Naive B cell (primary cell): Measurements from ENCODE around the gene HIBADH. TPM values are rescaled to one million over a fixed set of nuclear protein-coding genes. Genes with fewer than 3 reads are reported as not detected.

ENCODE experiments used
- ATAC-seq, 2 donors: fragments of 150-1000 bp; cut with Tn5 transposase; 2 replicates each; pipeline ENCODE4 v1.10.0; 2021; ENCODE audit warnings: low read depth in 2 of 2, mild to moderate bottlenecking in 2 of 2, moderate library complexity in 2 of 2
- DNase-seq: peaks from one replicate; pipeline ENCODE4 v3.0.0; 2022
- H3K27ac Mint-ChIP-seq, 6 donors: one replicate each; pipeline ENCODE4 v1.8.0; 2020 to 2022; ENCODE audit warnings: mild to moderate bottlenecking in 6 of 6, mixed read lengths in 6 of 6, moderate library complexity in 5 of 6, inconsistent platforms in 2 of 6
- H3K27me3 Mint-ChIP-seq, 3 donors: one replicate each; pipeline ENCODE4 v1.8.0; 2021 to 2022; ENCODE audit warnings: mixed read lengths in 3 of 3, mild to moderate bottlenecking in 1 of 3
- H3K36me3 Mint-ChIP-seq, 2 donors: one replicate each; pipeline ENCODE4 v1.8.0; 2020 to 2022; ENCODE audit warnings: mixed read lengths in 2 of 2, inconsistent platforms in 1 of 2, mild to moderate bottlenecking in 1 of 2
- H3K4me1 Mint-ChIP-seq, 3 donors: one replicate each; pipeline ENCODE4 v1.8.0; 2020 to 2022; ENCODE audit warnings: mixed read lengths in 3 of 3, inconsistent platforms in 1 of 3, mild to moderate bottlenecking in 1 of 3, moderate library complexity in 1 of 3
- H3K4me3 Mint-ChIP-seq, 8 donors: one replicate each; pipeline ENCODE4 v1.8.0; 2020 to 2022; ENCODE audit warnings: mild to moderate bottlenecking in 8 of 8, mixed read lengths in 8 of 8, moderate library complexity in 8 of 8, inconsistent platforms in 2 of 8
- H3K9me3 Mint-ChIP-seq, 7 donors: one replicate each; pipeline ENCODE4 v1.8.0; 2020 to 2022; ENCODE audit warnings: mixed read lengths in 7 of 7, mild to moderate bottlenecking in 5 of 7, inconsistent platforms in 2 of 7, moderate library complexity in 1 of 7
- polyA plus RNA-seq, 6 donors: library from polyadenylated mRNA; unstranded; fragments of 300-500 nt; fragmentation: Illumina TruSeq; gene quantifications; one replicate each; pipeline ENCODE4 v1.2.3, GENCODE V29; 2021; ENCODE audit warnings: low read depth in 6 of 6

The HIBADH gene
- polyA plus RNA-seq, 6 donors from 2014 or later: 23.0 to 36.1 (median 25.9) TPM

- Mint-ChIP-seq H3K9me3 (peaks cover 0 to 6% (median 0%) of the 10 kb centered on the region in 7 donors), H3K27me3 (no peaks in the 10 kb centered on the region), H3K27ac (no peak overlapping the region), H3K4me3 (no peak overlapping the region), H3K4me1 (no peaks in the 10 kb centered on the region), H3K36me3 (peaks cover 23 to 25% of the 10 kb centered on the region in 2 donors)
- no peak for DNase-seq
- ATAC-seq: no peak
Measured at GRCh38 chr7:27532314-27532713, 130.4 kb downstream of the HIBADH start.

GRCh38 chr7:27527348-27527714 is 135.4 kb downstream of the HIBADH start:
- Mint-ChIP-seq H3K27ac (peak overlapping the region in 1 of 6 donors; percentile 14), H3K36me3 (peaks cover 54% of the 10 kb centered on the region in 2 donors), H3K27me3 (no peaks in the 10 kb centered on the region), H3K4me1 (no peaks in the 10 kb centered on the region), H3K4me3 (no peak overlapping the region), H3K9me3 (peaks cover 0 to 6% (median 0%) of the 10 kb centered on the region in 7 donors)
- no peak for DNase-seq
- ATAC-seq: no peak

- DNase-seq: no peak
- no peak for ATAC-seq
- H3K9me3 Mint-ChIP-seq: peaks cover 0 to 6% (median 0%) of the 10 kb centered on the region in 7 donors
- H3K36me3 Mint-ChIP-seq: peaks cover 54% of the 10 kb centered on the region in 2 donors
- H3K4me1 Mint-ChIP-seq: no peaks in the 10 kb centered on the region
- H3K27me3 Mint-ChIP-seq: no peaks in the 10 kb centered on the region
- H3K27ac Mint-ChIP-seq: peak overlapping the region in 2 of 6 donors; percentile 14 to 49
- peak overlapping the region in 1 of 8 donors; percentile 35 for H3K4me3 Mint-ChIP-seq
Measured at GRCh38 chr7:27526611-27527347, 135.9 kb downstream of the HIBADH start.

GRCh38 chr7:27526131-27526530 is 136.6 kb downstream of the HIBADH start:
- no peak overlapping the region for H3K4me3 Mint-ChIP-seq
- no peaks in the 10 kb centered on the region for H3K4me1 Mint-ChIP-seq
- no peak for ATAC-seq

GRCh38 chr7:27523321-27523720 is 139.4 kb downstream of the HIBADH start:
- no peak for DNase-seq
- Mint-ChIP-seq H3K9me3 (peaks cover 0 to 6% (median 0%) of the 10 kb centered on the region in 7 donors), H3K27ac (no peak overlapping the region), H3K27me3 (no peaks in the 10 kb centered on the region), H3K4me3 (no peak overlapping the region), H3K36me3 (peaks cover 32 to 39% of the 10 kb centered on the region in 2 donors), H3K4me1 (no peaks in the 10 kb centered on the region)
- ATAC-seq: no peak

More at GRCh38 chr7:27526131-27526530, 136.6 kb downstream of the HIBADH start:
- H3K27me3 Mint-ChIP-seq: no peaks in the 10 kb centered on the region
- no peak overlapping the region for H3K27ac Mint-ChIP-seq
- H3K9me3 Mint-ChIP-seq: peaks cover 0 to 6% (median 0%) of the 10 kb centered on the region in 7 donors
- H3K36me3 Mint-ChIP-seq: peaks cover 50 to 54% of the 10 kb centered on the region in 2 donors
- no peak for DNase-seq

- no peaks in the 10 kb centered on the region for H3K4me1 Mint-ChIP-seq
- peaks cover 28 to 35% of the 10 kb centered on the region in 2 donors for H3K36me3 Mint-ChIP-seq
- no peak overlapping the region for H3K27ac Mint-ChIP-seq
- H3K9me3 Mint-ChIP-seq: peaks cover 0 to 6% (median 0%) of the 10 kb centered on the region in 7 donors
- no peak overlapping the region for H3K4me3 Mint-ChIP-seq
- DNase-seq (no peak), ATAC-seq (no peak)
- H3K27me3 Mint-ChIP-seq: no peaks in the 10 kb centered on the region
Measured at GRCh38 chr7:27522566-27522965, 140.1 kb downstream of the HIBADH start.

GRCh38 chr7:27520815-27521790 is 141.6 kb downstream of the HIBADH start:
- Mint-ChIP-seq H3K36me3 (peaks cover 18 to 22% of the 10 kb centered on the region in 2 donors), H3K27ac (peak overlapping the region in 1 of 6 donors; percentile 1), H3K4me1 (no peaks in the 10 kb centered on the region), H3K9me3 (peaks cover 0 to 6% (median 0%) of the 10 kb centered on the region in 7 donors), H3K4me3 (no peak overlapping the region), H3K27me3 (no peaks in the 10 kb centered on the region)
- DNase-seq (no peak), ATAC-seq (no peak)

- no peak for DNase-seq
- peaks cover 0 to 6% (median 0%) of the 10 kb centered on the region in 7 donors for H3K9me3 Mint-ChIP-seq
- H3K4me1 Mint-ChIP-seq: no peaks in the 10 kb centered on the region
- H3K27me3 Mint-ChIP-seq: no peaks in the 10 kb centered on the region
- H3K4me3 Mint-ChIP-seq: no peak overlapping the region
- no peak overlapping the region for H3K27ac Mint-ChIP-seq
- no peak for ATAC-seq
- H3K36me3 Mint-ChIP-seq: peaks cover 12 to 16% of the 10 kb centered on the region in 2 donors
Measured at GRCh38 chr7:27519793-27520469, 142.8 kb downstream of the HIBADH start.

- peaks cover 0 to 3% (median 0%) of the 10 kb centered on the region in 7 donors for H3K9me3 Mint-ChIP-seq
- no peak for DNase-seq
- ATAC-seq: no peak
- H3K4me3 Mint-ChIP-seq: no peak overlapping the region
- H3K36me3 Mint-ChIP-seq: peaks cover 5 to 7% of the 10 kb centered on the region in 2 donors
- H3K4me1 Mint-ChIP-seq: no peaks in the 10 kb centered on the region
- H3K27ac Mint-ChIP-seq: no peak overlapping the region
- no peaks in the 10 kb centered on the region for H3K27me3 Mint-ChIP-seq
Measured at GRCh38 chr7:27518561-27519350, 143.9 kb downstream of the HIBADH start.

GRCh38 chr7:27516421-27516820 is 146.3 kb downstream of the HIBADH start:
- Mint-ChIP-seq H3K27me3 (no peaks in the 10 kb centered on the region), H3K36me3 (no peaks in the 10 kb centered on the region), H3K4me3 (no peak overlapping the region), H3K27ac (no peak overlapping the region), H3K9me3 (no peaks in the 10 kb centered on the region), H3K4me1 (no peaks in the 10 kb centered on the region)
- DNase-seq (no peak), ATAC-seq (no peak)

GRCh38 chr7:27515933-27516332 is 146.8 kb downstream of the HIBADH start:
- DNase-seq: no peak
- no peak overlapping the region for H3K4me3 Mint-ChIP-seq
- H3K36me3 Mint-ChIP-seq: no peaks in the 10 kb centered on the region
- H3K4me1 Mint-ChIP-seq: no peaks in the 10 kb centered on the region
- no peak overlapping the region for H3K27ac Mint-ChIP-seq
- H3K27me3 Mint-ChIP-seq: no peaks in the 10 kb centered on the region
- no peaks in the 10 kb centered on the region for H3K9me3 Mint-ChIP-seq
- no peak for ATAC-seq

- H3K27me3 Mint-ChIP-seq: no peaks in the 10 kb centered on the region
- no peaks in the 10 kb centered on the region for H3K9me3 Mint-ChIP-seq
- no peak overlapping the region for H3K27ac Mint-ChIP-seq
- H3K4me3 Mint-ChIP-seq: no peak overlapping the region
- no peaks in the 10 kb centered on the region for H3K4me1 Mint-ChIP-seq
- no peaks in the 10 kb centered on the region for H3K36me3 Mint-ChIP-seq
- no peak for DNase-seq
- ATAC-seq: no peak
Measured at GRCh38 chr7:27514861-27515260, 147.8 kb downstream of the HIBADH start.
